ENCODE data around the gene PHF5A. TPM values are rescaled to one million over a fixed set of nuclear protein-coding genes. Genes with fewer than 3 reads are reported as not detected.
A peak's percentile ranks its signal among the peaks of the same experiment; 100 is the strongest.

Gene PHF5A
- total and polyA plus RNA-seq, 2 experiments from 2014 or later: 13.1 to 41.9 TPM

- TF ChIP-seq EZH2 (IDR thresholded peaks at IDR 0.05; ENCODE audit: insufficient read depth, poor library complexity, severe bottlenecking): no peak
- no peak for TF ChIP-seq EZH2phosphoT487 (IDR thresholded peaks at IDR 0.05; ENCODE audit: insufficient read depth, low read depth)
- Histone ChIP-seq H3K79me2 (ENCODE audit: insufficient read depth) (peaks cover 38% of the 10 kb centered on the region), H3K4me1 (ENCODE audit: insufficient read depth) (peaks cover 8% of the 10 kb centered on the region; the same call in 1 of the 2 replicates), H3K9me3 (ENCODE audit: low read depth) (no peaks in the 10 kb centered on the region), H2AFZ (no peak overlapping the region), H3K27ac (no peak overlapping the region), H3F3A (ENCODE audit: insufficient read depth) (no peaks in the 10 kb centered on the region), H4K20me1 (ENCODE audit: insufficient read depth) (no peaks in the 10 kb centered on the region), H3K4me2 (ENCODE audit: unreplicated experiment) (no peak overlapping the region), H3K4me3 (no peak overlapping the region), H3K27me3 (replicated peaks; ENCODE audit: insufficient read depth) (no peaks in the 10 kb centered on the region), H3K9ac (no peak overlapping the region), H3K36me3 (ENCODE audit: low read depth) (no peaks in the 10 kb centered on the region), H3K9me2 (ENCODE audit: insufficient read depth) (no peaks in the 10 kb centered on the region)
- 76 to 88% methylated on average over 5 of the region's 5 CpGs for WGBS, 2 experiments (ENCODE audit: low coverage in 1 of 2, low lambda C conversion rate in 2 of 2, missing lambda C conversion rate in 2 of 2)
- peak; percentile 30 for DNase-seq
- in situ Hi-C loops (cut with MboI): no loop called here
Measured at GRCh38 chr22:41501209-41501608, 32.7 kb upstream of the PHF5A start.

GRCh38 chr22:41500303-41500702, 31.8 kb upstream of the PHF5A start:
- Histone ChIP-seq H3K9me3 (ENCODE audit: low read depth) (no peaks in the 10 kb centered on the region), H3K4me2 (ENCODE audit: unreplicated experiment) (no peak overlapping the region), H3K9ac (no peak overlapping the region), H4K20me1 (ENCODE audit: insufficient read depth) (no peaks in the 10 kb centered on the region), H3K4me3 (no peak overlapping the region), H2AFZ (no peak overlapping the region), H3K36me3 (ENCODE audit: low read depth) (no peaks in the 10 kb centered on the region), H3K27me3 (replicated peaks; ENCODE audit: insufficient read depth) (no peaks in the 10 kb centered on the region), H3F3A (ENCODE audit: insufficient read depth) (no peaks in the 10 kb centered on the region), H3K79me2 (ENCODE audit: insufficient read depth) (peaks cover 47% of the 10 kb centered on the region), H3K27ac (no peak overlapping the region), H3K9me2 (ENCODE audit: insufficient read depth) (no peaks in the 10 kb centered on the region), H3K4me1 (ENCODE audit: insufficient read depth) (peaks cover 8% of the 10 kb centered on the region; the same call in 1 of the 2 replicates)
- WGBS, 2 experiments (ENCODE audit: low coverage in 1 of 2, low lambda C conversion rate in 2 of 2, missing lambda C conversion rate in 2 of 2): 87 to 93% methylated on average over 7 of the region's 7 CpGs
- TF ChIP-seq EZH2phosphoT487 (IDR thresholded peaks at IDR 0.05; ENCODE audit: insufficient read depth, low read depth) (no peak), EZH2 (IDR thresholded peaks at IDR 0.05; ENCODE audit: insufficient read depth, poor library complexity, severe bottlenecking) (no peak)
- in situ Hi-C loops (cut with MboI): no loop called here
- no peak for DNase-seq

- Histone ChIP-seq H3K4me3 (no peak overlapping the region), H3K36me3 (ENCODE audit: low read depth) (no peaks in the 10 kb centered on the region), H3K9me2 (ENCODE audit: insufficient read depth) (no peaks in the 10 kb centered on the region), H3K9me3 (ENCODE audit: low read depth) (no peaks in the 10 kb centered on the region), H3K4me1 (ENCODE audit: insufficient read depth) (peaks cover 8% of the 10 kb centered on the region; the same call in 1 of the 2 replicates), H3K27me3 (replicated peaks; ENCODE audit: insufficient read depth) (no peaks in the 10 kb centered on the region), H2AFZ (no peak overlapping the region), H3K4me2 (ENCODE audit: unreplicated experiment) (no peak overlapping the region), H4K20me1 (ENCODE audit: insufficient read depth) (no peaks in the 10 kb centered on the region), H3K9ac (no peak overlapping the region), H3K27ac (no peak overlapping the region), H3F3A (ENCODE audit: insufficient read depth) (no peaks in the 10 kb centered on the region), H3K79me2 (ENCODE audit: insufficient read depth) (peaks cover 51% of the 10 kb centered on the region)
- in situ Hi-C loops (cut with MboI): no loop called here
- no peak for DNase-seq
- WGBS, 2 experiments (ENCODE audit: low coverage in 1 of 2, low lambda C conversion rate in 2 of 2, missing lambda C conversion rate in 2 of 2): 92 to 93% methylated on average over 10 of the region's 10 CpGs
- no peak for TF ChIP-seq EZH2phosphoT487 (IDR thresholded peaks at IDR 0.05; ENCODE audit: insufficient read depth, low read depth)
- TF ChIP-seq EZH2 (IDR thresholded peaks at IDR 0.05; ENCODE audit: insufficient read depth, poor library complexity, severe bottlenecking): no peak
Measured at GRCh38 chr22:41499624-41500280, 31.3 kb upstream of the PHF5A start.

- no peaks in the 10 kb centered on the region for H3F3A ChIP-seq (ENCODE audit: insufficient read depth)
- H3K4me2 ChIP-seq (ENCODE audit: unreplicated experiment): no peak overlapping the region
- peaks cover 5% of the 10 kb centered on the region; the same call in 1 of the 2 replicates for H3K4me1 ChIP-seq (ENCODE audit: insufficient read depth)
- H3K4me3 ChIP-seq: no peak overlapping the region
- no peaks in the 10 kb centered on the region for H3K36me3 ChIP-seq (ENCODE audit: low read depth)
- H3K9me3 ChIP-seq (ENCODE audit: low read depth): no peaks in the 10 kb centered on the region
- no peak overlapping the region for H3K27ac ChIP-seq
- no peak for TF ChIP-seq EZH2 (IDR thresholded peaks at IDR 0.05; ENCODE audit: insufficient read depth, poor library complexity, severe bottlenecking)
- TF ChIP-seq EZH2phosphoT487 (IDR thresholded peaks at IDR 0.05; ENCODE audit: insufficient read depth, low read depth): no peak
- H3K27me3 ChIP-seq (replicated peaks; ENCODE audit: insufficient read depth): no peaks in the 10 kb centered on the region
- in situ Hi-C loops (cut with MboI): no loop called here
- WGBS, 2 experiments (ENCODE audit: low coverage in 1 of 2, low lambda C conversion rate in 2 of 2, missing lambda C conversion rate in 2 of 2): 55 to 59% methylated on average over 6 of the region's 6 CpGs
- no peaks in the 10 kb centered on the region for H3K9me2 ChIP-seq (ENCODE audit: insufficient read depth)
- no peak overlapping the region for H2AFZ ChIP-seq
- peak; percentile 12 for DNase-seq
- no peak overlapping the region for H3K9ac ChIP-seq
- peaks cover 63% of the 10 kb centered on the region for H3K79me2 ChIP-seq (ENCODE audit: insufficient read depth)
- H4K20me1 ChIP-seq (ENCODE audit: insufficient read depth): no peaks in the 10 kb centered on the region
Measured at GRCh38 chr22:41498303-41498835, 29.9 kb upstream of the PHF5A start.
